GM19372 (cell line): ENCODE measurements around the gene MYOT.

Source experiments
- ATAC-seq: cut with Tn5 transposase; IDR thresholded peaks from one replicate; pipeline ENCODE4 v1.9.1; 2021; ENCODE audit warnings: mild to moderate bottlenecking, low read depth, moderate library complexity; ENCODE audit not compliant: unreplicated experiment

Gene MYOT

DNA sequence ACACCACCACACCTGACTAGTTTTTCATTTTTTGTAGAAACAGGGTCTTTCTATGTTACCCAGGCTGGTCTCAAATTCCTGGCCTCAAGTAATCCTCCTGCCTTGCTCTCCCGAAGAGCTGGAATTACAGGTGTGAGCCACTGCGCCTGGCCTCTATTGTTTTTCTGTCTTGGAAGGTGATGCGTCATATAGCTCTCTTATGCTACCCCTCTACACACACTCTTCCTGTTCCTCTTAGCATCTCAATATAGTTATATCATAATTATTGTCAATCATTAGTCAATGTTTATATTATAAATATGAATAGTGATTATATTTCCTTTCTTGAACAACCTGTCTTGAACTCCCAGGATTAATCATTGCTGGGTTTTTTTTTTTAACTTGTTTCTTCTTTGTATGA is 28.9 kb downstream of the MYOT start:
- no peak for ATAC-seq

GRCh38 chr5:137899493-137899892 is 31.8 kb downstream of the MYOT start:
- no peak for ATAC-seq

- ATAC-seq, result no peak
Observed at GRCh38 chr5:137901011-137901817, 33.6 kb downstream of the MYOT start.

- ATAC-seq, result no peak
Observed at GRCh38 chr5:137902408-137903133, 34.9 kb downstream of the MYOT start.

GRCh38 chr5:137914758-137915157 is 47.1 kb downstream of the MYOT start:
- ATAC-seq, result no peak

DNA sequence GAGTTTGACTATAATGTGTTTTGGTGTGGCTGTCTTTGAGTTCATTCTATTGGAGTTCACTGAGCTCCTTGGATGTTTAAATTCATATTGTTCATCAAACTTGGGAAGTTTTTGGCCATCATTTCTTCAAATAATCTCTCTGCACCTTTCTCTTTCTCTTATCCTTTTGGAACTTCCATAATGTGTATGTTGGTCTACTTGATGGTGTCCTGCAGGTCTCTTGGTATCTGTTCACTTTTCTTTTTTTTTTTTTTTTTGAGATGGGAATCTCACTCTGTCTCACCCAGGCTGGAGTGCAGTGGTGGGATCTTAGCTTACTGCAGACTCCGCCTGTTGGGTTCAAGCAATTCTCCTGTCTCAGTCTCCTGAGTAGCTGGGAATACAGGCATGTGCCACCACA is 49.3 kb downstream of the MYOT start:
- ATAC-seq, result no peak

- ATAC-seq, result no peak
Observed at GRCh38 chr5:137921931-137922330, 54.3 kb downstream of the MYOT start.

GRCh38 chr5:137923856-137924255 is 56.2 kb downstream of the MYOT start:
- no peak for ATAC-seq

DNA sequence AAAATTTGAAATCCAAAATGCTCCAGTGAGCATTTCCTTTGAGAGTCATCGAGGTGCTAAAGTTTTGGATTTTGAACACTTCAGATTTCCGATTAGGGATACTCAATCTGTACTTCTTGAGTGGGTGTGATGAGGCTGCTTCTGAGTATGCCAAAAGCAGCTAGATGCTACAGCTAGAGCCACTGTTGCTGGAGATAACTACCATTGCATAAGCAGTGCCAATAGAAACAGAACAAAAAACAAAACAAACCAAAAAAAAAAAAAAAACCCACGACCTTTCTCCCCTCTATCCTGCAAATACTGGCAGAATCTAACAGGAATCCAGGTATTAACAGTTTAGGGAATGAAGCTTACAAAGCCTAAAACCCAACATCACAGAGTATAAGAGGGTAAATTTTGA is 65.1 kb downstream of the MYOT start:
- no peak for ATAC-seq

- no peak for ATAC-seq
Observed at GRCh38 chr5:137933491-137933911, 65.8 kb downstream of the MYOT start.

DNA sequence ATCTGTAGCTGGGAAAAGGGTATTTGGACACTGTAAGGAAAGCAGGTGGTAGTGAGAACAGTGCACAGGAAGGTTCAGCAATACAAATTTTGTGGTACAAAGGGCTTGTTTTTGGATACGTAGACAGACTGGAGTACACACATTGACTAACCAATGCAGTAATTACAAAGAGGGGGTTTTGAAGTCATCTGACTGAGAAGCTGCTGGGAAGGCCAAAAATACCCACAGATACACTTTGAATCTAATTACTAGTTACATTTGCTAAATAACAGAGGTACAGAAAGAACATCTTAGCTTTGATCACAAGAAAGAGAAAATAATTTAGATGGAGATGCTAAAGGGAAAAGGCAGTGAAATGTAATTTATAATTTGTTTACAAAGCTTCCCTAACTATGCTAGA is 67.5 kb downstream of the MYOT start:
- peak; percentile 40 for ATAC-seq

- no peak for ATAC-seq
Observed at GRCh38 chr5:137935694-137936093, 68.0 kb downstream of the MYOT start.
